IPS DF 4.7 (cell line): ENCODE measurements around the gene MPPED1.

ENCODE experiments used
- DNase-seq: peaks from one replicate; pipeline ENCODE4 v3.0.0-alpha.2; 2013; ENCODE audit warnings: low spot score; ENCODE audit errors: extremely low read depth

MPPED1 gene

GRCh38 chr22:43428521-43428920 is 16.7 kb downstream of the MPPED1 start:
- no peak for DNase-seq

DNA sequence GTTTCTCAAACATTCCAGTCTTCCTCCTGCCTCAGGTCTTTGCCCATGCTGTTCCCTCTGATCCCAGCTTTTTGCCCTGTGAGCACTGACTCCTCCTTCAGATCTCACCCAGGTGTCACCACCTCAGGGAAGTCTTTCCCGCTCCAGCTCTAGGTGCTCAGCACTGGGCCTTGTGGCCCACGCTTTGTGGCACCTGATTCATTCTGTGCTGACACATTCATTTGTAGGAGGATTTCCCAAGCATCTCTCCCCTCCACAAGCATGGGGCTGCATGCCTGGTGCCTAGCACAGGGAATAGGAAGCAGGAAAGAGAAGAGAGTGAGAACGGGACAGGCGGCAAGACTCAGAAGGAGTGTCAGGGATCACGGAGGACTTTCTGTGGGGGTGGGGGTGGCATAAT is 17.6 kb downstream of the MPPED1 start:
- no peak for DNase-seq

GRCh38 chr22:43431808-43432554 is 20.2 kb downstream of the MPPED1 start:
- DNase-seq, result no peak

DNA sequence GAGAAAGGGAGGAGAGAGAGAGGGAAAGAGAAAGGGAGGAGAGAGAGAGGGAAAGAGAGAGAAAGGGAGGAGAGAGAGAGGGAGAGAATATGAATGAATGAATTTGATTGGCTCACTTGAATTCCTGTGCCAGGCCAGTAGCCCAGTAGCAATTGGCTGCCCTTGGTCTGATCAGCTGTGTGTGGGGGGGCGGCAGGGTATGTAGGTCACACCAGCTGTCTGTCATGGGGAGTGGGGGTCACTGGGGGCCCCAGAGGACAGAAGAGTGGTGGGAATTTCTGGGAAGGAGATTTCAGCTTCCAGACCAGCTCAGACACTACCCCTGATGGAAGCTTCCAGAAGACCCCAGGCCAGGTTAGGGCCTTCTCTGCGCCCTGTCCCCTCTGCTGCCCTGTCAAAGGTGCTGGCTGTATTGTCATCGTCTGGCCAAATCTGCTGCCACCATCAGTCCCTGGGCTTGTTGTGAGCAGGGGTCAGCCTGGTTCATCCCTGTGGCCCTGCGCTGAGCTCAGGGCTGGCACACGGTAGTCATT is 21.1 kb downstream of the MPPED1 start:
- no peak for DNase-seq

- no peak for DNase-seq
Measured at GRCh38 chr22:43433451-43434274, 21.8 kb downstream of the MPPED1 start.

DNA sequence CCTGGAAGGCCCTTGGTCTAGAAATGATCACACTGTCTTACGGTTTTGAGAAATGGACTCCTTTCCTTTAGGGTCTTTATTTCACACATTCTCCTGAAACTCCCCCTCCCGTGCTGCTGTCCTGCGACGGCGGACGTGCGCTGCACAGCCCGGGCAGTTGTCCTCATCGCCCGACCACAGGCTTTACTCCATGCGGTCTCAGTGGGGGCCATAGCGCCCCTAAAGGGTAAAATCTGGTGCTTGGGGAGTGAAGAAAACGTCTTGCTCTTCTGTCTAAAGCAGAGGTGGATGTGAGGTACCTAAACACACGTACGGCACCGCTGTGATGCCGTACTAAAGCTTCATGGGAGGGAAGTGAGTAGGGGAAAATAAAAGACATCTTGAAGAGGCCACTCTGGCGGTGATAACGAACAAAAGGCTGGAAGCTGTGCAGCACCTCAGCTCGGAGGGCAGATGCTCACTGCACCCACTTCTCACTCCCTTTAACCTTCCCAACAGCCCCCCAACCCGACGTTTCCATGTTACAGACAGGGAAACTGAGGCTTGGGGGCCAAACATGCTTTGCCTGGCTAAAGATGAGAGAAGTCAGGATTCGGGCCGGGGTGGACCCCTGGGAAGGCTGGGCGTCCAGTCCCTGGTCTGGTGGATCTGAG is 22.6 kb downstream of the MPPED1 start:
- DNase-seq, result no peak

GRCh38 chr22:43434928-43435311 is 23.1 kb downstream of the MPPED1 start:
- no peak for DNase-seq

DNA sequence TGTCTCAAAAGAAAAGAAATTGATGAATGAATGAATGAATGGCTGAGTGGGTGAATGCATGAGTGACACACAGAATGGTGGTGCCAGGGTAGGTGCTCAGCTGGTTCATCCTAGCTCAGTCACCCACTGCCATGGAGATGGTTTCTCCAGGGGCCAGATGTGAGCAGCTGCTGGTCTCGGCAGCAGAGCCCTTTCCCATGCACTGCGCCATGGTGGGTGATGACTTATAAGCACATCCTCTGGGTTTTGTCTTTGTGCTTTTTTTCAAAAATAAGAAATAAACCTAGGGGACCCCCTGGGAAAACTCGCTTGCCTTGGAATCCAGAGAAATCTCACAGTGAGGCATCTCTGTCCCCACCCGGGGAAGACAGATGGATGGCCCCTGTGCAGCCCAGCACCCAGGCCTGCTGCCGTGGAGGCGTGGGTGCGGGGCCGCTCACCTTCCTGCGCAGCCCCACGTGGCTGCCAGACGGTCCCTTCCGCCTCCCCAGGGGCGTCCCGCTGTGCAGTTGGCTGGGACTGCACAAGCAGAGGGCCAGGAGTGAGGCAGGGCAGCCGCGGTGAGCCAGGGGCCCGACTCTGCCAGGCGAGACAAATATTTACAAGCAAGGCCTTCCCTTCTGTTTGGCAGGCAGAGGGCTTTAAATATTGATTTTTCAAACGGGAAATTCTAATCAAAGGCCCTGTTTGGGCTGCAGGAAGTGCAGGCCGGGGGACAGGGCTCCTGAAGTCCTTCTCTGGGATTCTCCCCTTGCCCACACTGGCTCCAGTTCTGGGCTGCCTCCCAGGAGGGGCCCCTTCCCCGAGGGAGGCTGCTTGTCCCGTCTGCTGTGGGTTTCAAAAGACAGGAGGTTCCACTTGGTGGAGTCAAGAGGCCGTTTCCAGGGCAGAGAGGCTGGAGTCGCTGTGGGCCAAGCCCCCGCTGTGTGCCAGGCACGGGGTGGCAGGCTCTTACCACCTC is 24.3 kb downstream of the MPPED1 start:
- DNase-seq, result no peak

- no peak for DNase-seq
Measured at GRCh38 chr22:43436868-43437267, 25.1 kb downstream of the MPPED1 start.

DNA sequence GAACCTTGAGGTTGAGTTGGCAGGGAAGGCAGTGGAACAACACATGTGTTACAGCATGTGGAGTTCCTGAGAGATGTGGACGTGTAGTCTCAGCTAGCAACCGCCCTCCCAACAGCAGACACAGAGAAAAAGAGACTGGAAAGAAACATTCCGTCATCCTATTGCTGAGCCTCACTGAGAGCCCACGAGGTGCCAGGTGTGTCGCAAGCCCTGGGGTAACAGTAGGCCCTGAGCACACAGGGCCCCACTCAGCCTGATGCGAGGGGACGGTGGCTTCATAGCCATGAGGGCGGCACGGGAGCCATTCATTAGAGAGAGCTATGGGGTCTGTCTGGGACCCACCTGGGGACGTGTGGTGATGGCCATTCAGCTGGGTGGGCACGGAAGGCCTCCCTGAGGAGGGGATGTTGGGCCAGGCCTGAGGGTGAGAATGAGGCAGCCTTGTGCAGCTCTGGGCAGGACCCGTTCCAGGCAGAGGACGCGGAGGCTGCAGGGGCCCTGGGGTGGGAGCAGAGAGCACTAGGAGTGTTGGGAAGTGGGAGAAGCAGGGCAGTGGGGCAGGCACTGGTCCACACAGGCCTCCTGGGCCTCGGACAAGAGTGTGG is 26.2 kb downstream of the MPPED1 start:
- no peak for DNase-seq

DNA sequence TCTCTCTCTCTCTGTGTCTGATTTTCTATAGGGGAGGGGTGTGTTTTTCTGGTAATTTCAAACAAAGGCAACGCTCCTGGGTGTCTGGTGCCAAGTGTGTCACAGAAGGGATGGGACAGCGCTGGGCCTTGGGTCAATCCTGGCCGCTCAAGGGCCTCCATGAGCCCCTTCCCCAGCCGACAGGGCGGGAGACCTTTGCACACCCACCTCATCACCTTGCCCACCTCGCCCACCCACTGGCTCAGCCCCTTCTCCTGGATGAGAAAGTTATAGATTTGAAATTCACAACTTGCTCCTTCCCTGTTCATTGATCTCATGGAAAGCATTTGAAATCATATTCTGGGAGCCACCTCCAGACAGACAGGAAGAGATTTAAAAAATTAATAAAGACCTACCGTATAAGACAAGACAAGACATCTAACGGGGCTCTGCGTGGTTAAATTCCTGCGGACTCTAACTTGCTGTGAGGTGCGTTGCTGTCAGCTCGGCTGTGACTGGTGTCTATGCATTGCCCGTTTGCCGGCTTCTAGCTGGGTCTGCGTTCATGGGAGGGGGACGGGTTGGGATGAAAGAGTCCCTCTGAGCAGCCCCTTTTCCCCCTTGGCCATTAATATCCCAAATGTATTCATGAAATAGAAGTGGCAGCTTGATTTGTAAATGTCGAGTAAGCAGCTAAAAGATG is 27.0 kb downstream of the MPPED1 start:
- no peak for DNase-seq

- no peak for DNase-seq
Measured at GRCh38 chr22:43439368-43440103, 27.7 kb downstream of the MPPED1 start.

DNA sequence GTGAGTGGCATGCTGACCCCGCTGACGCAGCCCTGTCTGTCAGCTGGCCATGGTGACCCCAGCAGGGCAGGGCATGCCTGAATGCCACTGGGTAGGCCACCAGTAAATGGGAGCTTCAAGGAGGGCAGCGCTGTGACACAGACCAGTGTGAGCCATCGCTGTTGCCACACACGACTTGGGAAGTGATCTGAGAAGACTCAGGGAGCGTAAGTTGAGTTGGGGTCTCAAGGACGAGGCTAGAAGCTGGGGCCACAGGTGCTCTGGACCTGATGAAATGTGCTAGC is 28.2 kb downstream of the MPPED1 start:
- no peak for DNase-seq

- DNase-seq, result no peak
Measured at GRCh38 chr22:43440556-43440955, 28.7 kb downstream of the MPPED1 start.

DNA sequence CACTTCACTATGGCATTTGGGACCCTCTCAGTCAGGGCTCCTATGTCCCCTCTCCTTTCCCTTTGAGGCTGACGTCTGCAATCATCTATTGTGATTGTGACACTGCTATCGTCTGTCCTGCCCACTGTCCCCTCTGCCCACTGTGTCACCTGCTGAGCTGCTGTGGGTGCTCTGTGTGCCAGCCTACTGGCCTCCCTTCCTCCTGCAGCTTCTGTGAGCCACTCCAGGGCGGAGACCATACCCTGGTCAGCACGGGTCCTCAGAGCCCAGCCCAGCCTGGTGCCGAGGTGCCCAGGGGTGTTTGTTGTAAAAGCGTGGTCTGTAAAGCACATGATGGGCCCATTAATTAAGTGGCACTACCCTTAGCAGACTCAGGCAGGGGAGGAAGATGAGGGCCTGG is 29.4 kb downstream of the MPPED1 start:
- no peak for DNase-seq

GRCh38 chr22:43441751-43442150 is 29.9 kb downstream of the MPPED1 start:
- DNase-seq, result no peak

DNA sequence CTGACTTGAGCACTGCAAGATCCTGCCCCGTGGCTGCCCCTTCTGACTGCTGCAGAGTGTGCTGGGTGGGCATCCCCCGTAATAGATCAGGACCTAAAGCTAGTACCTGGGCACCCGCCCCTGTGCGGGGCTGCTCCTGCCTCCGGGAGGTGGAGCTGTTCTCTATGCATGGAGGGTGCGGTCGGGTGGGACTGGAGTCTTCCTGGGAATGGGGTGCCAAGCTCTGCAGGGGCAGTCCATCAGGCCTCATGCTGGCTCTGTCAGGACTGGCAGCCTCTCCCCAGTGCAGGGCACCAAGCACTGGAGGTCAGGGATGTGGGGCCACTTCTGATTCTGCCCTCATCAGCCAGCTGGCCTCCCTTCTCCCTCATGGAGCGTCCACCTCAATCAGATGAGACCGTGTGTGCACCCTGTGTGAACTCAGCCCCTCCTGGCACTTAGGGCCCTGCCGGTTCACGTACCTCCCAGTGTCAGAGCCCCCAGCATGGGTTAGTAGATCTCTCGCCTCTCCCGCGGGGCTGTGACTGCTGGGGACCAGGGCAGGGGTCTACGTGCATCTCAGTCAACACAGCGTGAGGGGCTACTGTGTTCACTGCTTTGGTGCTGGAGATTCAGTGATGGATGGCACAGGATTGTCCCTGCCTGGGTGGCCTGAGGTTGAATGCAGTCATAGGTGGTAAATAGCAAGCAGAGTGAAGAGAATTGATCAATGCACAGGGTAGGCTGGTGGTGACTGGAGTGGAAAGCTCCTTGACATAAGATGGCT is 30.8 kb downstream of the MPPED1 start:
- no peak for DNase-seq

- DNase-seq, result no peak
Measured at GRCh38 chr22:43443152-43443471, 31.3 kb downstream of the MPPED1 start.
